Vagina (tissue), 2 donors: ENCODE data around the gene APBB1.

Source experiments
- POLR2A ChIP-seq, 2 donors: fragments of 450-650 bp; IDR thresholded peaks; one replicate each; pipeline ENCODE4 v1.6.1; 2017; ENCODE audit warnings: antibody characterized with exemption in 2 of 2, mild to moderate bottlenecking in 2 of 2, moderate library complexity in 2 of 2
- TF ChIP-seq, protein P1 (sequence below), 3 experiments: fragments of 450-650 bp in 2 of 3; fragments of 200-600 bp in 1 of 3; sonication (generic) in 1 of 3; IDR thresholded peaks; one replicate each; pipeline ENCODE4 v1.5.1; 2017 to 2019; ENCODE audit warnings: antibody characterized with exemption in 3 of 3, mild to moderate bottlenecking in 2 of 3, moderate library complexity in 2 of 3

DNA sequence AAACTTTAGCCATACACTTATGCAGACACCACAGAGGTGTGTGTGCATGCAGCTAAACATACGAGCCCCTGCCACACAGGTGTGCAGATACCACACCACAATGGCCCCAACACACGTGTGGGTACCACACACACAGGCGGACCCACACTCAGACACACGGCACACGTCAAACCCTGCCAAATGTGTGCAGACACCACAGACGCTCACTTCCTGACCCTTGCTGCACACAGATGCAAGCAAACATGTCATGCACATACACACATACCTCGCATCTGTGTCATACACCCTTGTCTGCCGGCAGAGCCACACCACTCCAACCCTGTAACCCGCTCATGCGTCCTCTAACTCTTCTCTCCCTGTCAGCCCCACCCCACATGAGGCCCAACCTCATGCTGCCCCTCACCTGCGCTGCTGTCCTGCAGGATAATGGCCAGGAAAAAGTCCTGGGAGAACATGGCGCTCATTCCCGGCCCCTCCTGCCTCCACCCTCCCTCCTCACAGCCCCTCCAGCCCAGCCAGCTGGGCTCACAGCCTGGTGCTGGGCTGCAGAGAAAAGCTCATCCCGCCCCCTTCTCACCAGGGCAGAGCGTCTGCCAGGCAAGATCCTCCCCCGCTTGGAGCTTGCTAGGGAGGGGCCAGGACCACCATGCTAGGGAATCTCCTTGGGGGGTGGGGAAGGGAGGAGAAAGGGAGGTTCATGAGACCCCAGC, 14.4 kb downstream of the APBB1 start:
- TF ChIP-seq, protein P1, sequence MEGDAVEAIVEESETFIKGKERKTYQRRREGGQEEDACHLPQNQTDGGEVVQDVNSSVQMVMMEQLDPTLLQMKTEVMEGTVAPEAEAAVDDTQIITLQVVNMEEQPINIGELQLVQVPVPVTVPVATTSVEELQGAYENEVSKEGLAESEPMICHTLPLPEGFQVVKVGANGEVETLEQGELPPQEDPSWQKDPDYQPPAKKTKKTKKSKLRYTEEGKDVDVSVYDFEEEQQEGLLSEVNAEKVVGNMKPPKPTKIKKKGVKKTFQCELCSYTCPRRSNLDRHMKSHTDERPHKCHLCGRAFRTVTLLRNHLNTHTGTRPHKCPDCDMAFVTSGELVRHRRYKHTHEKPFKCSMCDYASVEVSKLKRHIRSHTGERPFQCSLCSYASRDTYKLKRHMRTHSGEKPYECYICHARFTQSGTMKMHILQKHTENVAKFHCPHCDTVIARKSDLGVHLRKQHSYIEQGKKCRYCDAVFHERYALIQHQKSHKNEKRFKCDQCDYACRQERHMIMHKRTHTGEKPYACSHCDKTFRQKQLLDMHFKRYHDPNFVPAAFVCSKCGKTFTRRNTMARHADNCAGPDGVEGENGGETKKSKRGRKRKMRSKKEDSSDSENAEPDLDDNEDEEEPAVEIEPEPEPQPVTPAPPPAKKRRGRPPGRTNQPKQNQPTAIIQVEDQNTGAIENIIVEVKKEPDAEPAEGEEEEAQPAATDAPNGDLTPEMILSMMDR (IDR thresholded peaks at IDR 0.05), result no peak
- TF ChIP-seq POLR2A (IDR thresholded peaks at IDR 0.05), result no peak
